Superior temporal gyrus (tissue), 1 donor: Measurements from ENCODE around the gene PSMB8.

ENCODE experiments used
- DNase-seq: peaks from one replicate; pipeline ENCODE4 v3.0.0-alpha.2; 2016; ENCODE audit errors: extremely low spot score

The PSMB8 gene

DNA sequence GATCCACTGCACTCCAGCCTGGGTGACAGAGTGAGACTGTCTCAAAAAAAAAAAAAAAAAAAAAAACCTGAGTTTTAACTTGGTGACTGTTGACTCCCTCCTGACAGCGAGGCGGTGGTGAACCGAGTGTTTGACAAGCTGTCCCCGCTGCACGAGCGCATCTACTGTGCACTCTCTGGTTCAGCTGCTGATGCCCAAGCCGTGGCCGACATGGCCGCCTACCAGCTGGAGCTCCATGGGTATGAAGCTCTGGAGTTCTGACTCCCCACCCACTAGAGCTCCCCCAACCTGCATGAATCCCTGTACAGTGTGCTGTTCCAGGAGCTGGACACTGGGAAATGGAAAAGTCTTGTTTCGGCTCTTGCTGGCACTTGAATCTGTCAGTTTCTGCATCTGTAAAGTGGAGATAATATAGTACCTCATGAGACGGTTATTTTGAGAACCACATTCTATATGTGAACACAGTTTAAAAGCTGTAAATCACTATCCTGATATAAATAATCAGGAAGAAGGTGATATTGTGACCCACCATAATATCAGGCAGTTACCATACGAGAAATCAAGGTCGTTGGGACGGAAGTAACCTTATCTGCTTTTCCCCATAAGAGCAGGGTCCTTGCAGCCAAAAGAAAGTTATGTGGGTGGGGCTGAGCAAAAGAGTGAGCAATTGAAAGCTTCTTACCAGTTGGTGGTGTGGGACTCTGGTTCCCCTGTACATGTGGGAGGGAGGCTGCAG, 13.5 kb upstream of the PSMB8 start:
- no peak for DNase-seq

DNA sequence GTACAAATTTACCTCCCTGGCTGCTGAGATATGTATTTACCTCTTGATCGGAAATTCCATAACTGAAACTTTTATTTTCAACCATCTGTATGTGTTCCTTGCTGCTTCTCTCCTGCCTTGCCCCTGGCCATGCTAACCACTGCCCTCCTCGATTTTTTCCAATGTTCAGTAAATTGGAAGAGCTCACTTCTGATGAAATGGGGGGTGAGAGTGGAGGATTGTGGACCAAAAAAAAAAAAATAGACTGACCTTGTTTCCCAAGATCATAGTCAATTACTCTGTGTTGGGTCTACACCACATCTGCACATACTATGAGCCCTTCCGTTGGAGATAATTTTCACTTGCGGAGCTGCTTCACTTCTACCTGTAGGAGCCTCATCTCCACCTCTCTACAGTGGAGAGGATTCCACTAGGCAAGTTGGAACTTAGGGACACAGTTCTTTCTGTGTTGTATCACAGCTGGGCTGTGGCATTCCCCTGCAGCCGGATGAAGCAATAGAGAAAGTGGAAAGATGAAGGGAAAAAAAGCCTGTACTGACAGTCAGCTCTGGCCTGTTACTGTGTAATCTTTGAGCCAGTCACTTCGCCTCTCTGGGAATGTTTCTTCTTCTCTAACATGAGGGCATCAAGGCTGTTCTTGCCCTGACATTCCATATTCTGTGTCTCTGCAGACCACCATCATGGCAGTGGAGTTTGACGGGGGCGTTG, 11.8 kb upstream of the PSMB8 start:
- DNase-seq: no peak

DNA sequence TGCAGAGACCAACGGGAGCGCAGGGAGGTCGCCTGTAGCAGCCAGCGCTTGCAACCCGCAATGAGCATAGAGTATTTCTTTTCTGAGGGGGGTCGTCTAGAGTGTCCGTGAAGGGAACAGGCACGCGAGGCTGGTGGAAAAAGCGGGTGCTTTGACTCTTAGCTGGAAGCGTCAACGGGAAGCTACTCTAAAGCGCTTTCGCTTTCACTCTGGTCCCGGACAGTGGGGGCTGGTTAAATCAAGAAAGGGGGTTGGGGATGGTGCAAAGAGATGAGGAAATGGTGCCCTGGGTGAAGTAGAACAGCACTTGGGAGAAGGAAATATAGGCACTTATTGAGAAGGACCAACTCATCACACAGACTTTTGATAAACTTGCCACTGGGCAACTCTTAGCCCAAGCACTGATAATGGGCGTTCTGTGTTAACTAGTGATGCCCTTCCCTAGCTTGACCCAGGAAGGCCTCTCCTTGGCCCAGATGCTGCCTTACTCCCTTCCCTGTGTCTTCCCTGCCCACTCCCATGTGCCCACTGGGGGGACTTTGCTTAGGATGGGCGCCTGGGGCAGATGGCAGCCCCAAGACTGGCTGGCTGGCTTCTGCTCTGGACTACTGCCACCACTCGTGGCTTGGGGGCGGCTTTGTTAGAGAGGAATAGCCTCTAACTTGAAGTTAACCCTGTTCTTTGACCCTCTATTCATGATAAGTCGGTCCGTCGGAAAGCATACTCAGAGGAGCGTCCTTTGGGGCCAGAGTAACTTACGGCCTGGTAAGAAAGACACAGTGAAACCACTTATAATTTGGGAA, 10.7 kb upstream of the PSMB8 start:
- peak; percentile 67 for DNase-seq

DNA sequence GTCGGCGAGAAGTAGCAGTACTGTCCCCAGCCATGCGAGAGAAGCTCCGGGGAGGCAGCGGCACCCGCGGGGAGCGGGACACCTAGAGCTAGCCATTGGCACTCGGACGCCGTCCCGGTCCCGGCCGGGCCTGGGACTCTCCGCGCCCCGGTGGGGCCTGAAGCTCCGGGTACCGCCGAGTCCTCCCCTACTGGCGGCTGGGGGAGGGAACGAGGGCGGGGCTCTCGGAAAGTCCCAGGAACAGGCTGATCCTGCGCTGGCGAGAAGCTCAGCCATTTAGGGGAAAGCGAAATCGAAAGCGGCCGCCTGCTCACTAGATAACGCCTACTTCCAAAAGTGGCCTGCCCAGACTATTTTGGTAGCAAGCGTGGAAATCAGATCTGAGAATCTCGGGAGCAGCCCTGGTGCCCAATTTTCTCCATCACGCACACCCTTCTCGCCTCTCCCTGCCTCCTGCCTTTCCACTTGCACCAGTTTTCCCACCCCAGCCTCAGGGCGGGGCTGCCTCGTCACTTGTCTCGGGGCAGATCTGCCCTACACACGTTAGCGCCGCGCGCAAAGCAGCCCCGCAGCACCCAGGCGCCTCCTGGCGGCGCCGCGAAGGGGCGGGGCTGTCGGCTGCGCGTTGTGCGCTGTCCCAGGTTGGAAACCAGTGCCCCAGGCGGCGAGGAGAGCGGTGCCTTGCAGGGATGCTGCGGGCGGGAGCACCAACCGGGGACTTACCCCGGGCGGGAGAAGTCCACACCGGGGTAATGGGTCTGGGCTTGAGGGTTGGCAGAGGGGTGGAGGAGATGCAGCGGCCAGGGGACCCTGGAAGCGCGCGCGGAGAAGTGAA, 9.9 kb upstream of the PSMB8 start, which contains the start of the genes PSMB9 and TAP1:
PSMB9 (plus strand) TSS at position 652 of the 835 bp plus-strand sequence; CDS start at position 690, 38 bp downstream.
TAP1 (minus strand) TSS at position 164 of the 835 bp plus-strand sequence; CDS start at position 96, 68 bp downstream.
- peak; percentile 94 for DNase-seq

DNA sequence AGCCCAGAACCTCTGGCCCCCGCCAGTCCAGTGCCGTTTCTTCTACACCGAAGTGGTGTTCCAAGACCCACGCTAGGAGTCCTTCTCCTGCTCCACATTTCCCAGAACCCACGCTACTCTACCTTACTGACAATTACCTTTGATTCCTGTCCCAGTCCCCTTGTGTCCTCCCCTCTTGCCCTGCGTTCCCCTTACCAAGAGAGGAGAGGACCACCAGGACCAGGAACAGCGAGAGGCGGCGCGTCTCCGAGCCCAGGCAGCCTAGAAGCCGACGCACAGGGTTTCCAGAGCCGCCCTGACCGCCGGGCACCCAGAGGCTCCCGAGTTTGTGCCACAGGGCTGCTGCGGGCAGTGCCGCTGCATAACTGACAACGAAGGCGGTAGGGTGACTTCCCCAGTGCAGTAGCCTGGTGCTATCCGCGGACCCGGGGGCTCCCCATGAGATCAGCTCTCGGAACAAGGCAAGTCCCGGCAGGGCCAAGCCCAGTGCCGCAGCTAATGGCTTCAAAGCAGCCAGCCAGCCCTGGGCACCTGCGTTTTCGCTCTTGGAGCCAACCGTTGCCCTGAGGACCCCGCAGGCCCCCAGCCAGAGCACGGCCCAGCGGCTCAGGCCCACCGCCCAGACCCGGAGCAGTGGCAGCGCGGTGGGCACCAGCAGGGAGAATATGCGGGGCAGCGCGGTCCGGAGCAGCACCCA, 9.1 kb upstream of the PSMB8 start:
- DNase-seq: peak; percentile 57

DNA sequence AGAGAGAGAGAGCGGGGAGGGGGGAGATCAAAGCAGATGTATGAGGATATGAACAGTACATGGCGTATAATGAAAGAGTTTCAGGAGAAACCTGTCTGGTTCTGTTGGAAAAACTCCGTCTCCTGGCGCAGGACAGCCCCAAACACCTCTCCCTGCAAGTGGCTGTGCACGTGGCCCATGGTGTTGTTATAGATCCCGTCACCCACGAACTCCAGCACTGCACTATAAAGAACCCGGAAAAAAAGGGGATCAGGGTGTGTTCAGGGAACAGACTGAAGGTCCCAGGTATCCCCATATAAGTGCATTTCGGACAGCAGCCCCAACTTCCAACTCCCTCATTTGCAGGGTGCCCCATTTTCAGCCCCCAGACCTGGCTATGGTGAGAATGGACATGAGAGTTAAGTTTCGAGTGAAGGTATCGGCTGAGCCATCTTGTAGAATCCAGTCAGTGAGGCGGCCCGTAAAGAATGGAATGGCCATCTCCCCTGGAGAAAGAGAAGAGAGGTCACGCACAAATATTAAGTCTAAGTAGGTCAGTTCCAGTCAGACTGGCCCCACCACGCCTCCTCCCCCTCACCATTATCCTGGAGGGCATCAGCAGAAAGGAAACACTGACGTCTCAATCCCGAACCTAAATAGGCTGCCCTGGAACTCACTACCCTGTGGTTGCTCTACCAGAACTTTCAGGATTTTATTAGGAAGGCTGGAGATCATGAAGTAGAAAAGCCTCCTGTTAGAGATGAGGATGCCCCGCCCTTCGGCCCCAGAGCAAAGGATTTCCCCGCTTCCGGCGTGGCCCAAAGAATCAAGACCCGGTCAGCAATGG, 8.4 kb upstream of the PSMB8 start:
- DNase-seq: no peak

DNA sequence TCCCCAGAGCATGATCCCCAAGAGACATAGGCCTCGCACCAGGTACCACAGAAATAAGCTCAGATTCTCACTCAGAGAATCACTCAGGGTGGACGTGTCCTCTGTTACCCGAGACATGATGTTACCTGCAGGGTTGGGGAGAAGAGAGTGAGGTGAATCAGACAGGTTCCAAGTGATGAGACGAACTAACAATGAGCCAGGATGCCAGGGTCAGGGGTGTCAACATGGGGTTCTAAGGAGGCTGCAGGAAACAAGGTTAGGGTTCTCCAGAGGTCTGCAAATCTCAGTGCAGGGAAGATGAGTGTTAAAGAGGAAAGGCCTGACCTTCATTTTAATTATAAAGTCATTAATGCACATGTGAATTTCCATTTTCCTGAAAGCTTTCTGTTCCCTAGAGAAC, 7.2 kb upstream of the PSMB8 start:
- DNase-seq: no peak

DNA sequence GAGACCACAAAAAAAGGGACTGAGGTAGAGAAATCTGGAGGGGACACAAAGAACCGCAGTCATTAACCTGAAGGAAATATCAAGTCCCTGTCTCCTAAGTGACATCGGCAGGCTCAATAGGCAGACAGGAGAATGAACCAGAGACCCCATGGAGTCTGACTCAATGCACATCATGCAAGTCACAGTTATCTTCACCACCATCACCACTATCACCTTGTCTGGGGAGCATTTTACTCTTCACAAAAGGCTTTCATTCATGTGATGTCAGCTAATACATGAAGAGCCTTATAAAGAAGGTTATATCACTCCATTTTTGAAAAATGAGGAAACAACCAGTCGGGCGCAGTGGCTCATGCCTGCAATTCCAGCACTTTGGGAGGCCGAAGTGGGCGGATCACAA, 5.3 kb upstream of the PSMB8 start:
- DNase-seq: no peak

DNA sequence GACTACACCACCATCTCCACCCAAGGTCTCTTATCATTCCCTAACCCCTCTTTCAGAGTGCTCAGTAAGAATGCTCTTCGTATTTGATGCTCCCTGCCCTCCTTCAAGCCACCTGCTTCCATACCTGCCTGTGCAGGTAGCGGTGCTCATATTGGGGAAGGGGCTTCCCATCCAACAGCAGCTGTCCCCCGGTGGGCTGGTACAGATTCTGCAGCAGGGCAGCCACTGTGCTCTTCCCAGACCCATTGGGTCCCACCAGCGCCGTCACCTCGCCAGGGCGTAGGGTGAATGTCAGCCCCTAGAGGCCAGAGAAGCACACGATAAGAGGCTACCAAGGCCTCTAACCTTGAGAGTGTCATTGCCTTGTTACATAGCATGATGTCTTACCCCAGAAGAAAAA, 3.9 kb upstream of the PSMB8 start:
- no peak for DNase-seq

DNA sequence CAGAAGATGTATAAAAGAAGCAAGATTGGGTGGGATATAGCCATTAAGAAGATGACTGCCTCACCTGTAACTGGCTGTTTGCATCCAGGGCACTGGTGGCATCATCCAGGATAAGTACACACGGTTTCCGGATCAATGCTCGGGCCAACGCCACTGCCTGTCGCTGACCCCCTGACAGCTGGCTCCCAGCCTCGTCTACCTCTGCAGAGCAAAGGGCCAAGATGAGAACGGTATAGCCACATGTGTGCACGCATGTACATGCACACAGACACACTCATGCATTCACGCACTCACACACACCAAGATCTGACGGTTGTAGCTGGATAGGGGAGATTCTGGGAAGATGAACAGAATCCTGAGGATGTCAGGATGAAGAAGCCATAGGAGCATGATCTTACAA, 3.2 kb upstream of the PSMB8 start:
- no peak for DNase-seq

DNA sequence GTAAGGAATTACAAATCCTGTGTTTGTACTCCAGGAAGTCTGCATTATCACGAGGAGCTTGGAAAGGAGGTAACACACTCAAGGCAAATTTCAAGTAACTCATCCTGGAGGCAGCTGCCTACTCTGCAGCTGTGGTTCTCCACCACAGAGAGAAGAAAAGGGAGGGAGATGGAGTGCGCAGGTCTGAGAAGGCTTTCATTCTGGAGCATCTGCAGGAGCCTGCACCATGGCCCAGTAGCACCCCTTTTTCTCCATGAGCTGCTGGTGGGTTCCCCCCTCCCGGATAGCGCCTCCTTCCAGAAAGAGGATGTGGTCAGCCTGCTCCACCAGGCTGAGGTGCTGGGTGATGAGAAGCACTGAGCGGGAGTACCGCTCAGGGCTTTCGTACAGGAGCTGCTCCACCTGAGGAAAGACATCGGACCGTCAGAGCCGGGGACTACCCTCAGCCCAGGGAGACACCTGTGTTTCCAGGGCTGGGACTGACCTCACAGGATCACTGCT, 1.6 kb upstream of the PSMB8 start:
- DNase-seq: no peak

DNA sequence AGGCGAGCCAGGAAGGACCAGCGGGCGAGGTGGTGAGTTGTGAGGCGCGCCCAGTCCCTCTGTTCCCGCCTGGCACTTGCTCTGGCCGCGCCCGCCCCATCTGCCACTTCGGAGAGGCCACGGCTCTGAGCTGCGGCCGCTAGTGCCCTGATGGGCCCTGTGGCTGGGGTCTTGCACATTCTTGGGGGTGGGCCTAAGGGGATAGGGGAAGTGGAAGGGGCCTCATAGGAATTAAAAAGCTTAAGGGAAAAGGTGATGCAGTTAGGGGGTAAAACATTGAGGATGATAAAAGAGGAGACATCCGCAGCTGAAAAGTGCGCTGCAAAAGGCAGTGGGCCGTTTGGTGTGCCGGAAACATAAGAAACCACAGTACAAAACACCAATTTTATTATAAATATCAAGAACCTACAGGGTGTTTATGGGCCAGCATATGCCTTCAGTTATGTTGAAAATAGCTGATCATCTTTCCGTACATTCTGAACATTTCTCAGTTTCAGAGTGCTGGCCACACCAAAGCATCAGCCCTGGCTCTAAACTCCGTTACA, 1.1 kb upstream of the PSMB8 start:
- no peak for DNase-seq

DNA sequence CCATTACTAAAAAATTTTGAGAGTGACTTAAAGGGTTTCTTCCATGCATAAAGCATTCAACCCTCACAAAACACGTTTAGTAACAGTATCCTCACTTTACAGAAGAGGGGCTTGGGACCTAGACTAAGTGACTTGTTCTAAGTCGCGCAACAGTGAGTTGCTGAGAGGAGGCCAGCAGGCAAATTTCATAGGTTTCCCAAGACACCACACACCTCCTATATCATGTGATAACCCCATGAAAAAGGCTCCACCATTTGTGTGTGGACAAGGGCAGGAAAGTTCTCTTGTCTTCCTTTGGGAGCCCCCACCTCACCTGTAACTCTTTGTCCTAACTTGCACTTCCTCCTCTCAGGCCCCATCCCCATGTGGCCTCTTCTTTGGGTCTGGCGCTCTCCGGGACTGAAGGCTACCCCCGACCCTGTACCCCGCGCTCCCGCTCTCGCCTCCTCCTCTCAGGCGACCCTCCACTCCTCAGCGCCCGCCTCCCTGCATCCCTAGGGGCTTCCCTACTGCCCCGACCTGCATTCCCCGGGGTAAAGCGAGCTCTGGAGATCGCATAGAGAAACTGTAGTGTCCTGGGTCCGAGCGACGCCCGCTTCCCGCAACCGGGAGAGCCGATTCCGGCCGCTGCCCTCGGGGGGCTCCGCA, 392 bp downstream of the PSMB8 start:
- no peak for DNase-seq

DNA sequence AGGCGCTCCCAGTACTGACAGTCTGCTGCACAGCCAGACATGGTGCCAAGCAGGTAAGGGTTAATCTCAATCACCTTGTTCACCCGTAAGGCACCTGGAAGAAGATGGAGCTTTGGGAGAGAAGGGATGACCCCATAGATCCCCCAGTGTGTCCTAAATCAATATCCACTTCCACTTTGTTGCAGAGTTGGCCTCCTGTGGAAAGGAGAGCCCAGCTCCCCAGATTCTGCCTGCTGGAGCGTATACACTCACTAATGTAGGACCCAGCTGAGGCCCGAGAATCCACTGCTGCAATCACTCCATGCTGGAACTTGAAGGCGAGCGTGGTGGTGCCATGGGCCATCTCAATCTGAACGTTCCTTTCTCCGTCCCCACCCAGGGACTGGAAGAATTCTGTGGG, 1.2 kb downstream of the PSMB8 start:
- no peak for DNase-seq

DNA sequence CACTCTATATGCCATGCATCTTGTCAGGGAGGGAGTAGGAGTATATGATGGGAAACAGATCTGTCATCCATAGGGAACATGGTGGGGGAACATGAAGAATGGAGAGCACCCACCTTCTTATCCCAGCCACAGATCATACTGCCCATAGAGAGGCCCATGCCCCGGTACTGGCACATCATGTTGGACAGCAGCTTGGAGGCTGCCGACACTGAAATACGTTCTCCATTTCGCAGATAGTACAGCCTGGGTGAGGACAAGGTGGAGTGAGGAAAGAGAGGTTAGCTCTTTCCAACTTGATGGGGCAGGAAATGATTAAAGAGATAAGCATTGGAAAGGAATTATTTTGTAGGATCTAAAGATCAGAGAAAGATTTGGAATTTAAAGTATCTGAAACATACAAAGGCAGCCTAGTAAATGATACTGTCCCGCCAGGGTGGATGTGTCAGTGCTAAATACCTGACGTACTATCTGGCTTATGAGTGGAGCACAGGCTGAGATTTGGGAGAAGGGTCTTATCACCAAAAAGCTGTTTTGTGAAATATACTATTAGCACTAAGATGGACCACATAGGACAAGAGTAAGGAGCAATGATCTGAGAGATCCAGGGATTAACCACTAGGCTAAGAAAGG, 1.7 kb downstream of the PSMB8 start:
- DNase-seq: no peak

DNA sequence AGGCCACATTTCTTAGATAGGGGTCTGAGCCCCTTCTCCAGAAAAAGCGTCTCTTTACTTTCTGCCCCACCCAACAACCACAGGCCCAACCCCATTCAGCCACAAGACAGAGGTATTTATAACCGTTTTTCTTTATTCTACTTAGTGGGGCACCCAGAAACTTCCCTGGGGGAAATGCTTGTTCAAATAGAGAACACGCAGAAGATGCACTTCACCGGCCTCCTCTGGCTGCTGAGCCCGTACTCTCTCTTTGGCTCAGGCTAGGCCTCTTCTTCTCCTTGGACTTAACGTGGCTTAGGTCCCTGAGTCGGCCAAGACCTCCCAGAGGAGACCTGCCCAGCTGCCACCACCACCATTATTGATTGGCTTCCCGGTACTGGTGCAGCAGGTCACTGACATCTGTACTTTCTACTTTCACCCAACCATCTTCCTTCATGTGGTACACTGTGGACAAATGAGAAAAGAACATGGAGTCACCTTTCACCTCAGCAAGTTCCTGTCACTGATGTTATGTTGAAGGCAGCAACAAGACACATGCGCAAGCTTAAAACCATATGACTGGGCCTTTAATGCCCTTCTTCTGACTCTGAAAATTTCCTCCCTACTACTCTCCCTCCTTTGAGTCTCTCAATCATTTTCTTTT, 3.1 kb downstream of the PSMB8 start:
- DNase-seq: no peak

DNA sequence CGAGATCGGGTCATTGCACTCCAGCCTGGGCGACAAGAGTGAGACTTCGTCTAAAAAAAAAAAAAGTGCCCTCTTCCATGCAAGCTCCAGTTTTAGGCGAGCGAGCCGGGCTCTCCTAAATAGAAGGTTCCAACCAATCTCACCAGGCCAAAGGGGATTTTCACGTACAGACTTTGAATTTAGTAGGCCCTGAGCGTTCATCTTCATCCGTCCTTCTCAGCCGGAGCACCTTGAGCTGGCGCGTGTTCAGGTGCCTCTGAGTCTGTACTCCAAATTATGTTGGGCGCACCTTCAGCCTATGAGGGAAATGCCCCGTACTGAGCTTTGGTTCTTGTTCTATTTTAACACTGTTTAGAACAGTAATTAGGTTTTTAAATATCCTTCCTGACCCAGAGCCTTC, 4.5 kb downstream of the PSMB8 start:
- DNase-seq: no peak
